Caki2 (cell line): ENCODE measurements around the gene ISM2. TPM values are rescaled to one million over a fixed set of nuclear protein-coding genes. Genes with fewer than 3 reads are reported as not detected.
"Not testable (repeated sequence)": the region's sequence is repeated elsewhere in the genome, so short reads cannot be mapped to it uniquely, and the experiment has no call there.

ENCODE experiments used
- DNase-seq: peaks from one replicate; pipeline ENCODE4 v3.0.0-alpha.2; 2015; ENCODE audit warnings: low read depth
- in situ Hi-C: cut with HindIII; loops from 2 replicates; pipeline ENCODE4 v1.10.0; 2016; ENCODE audit warnings: low sequenced_read_pairs, low pct_unique_long_range_greater_than_20kb, mixed read lengths
- total RNA-seq: library from RNA; depleted of rRNA; stranded (reverse); fragments of >200 nt; shearing (Covaris generic); gene quantifications from 2 replicates; pipeline ENCODE4 v1.2.3, GENCODE V29; 2014; ENCODE audit warnings: low replicate concordance; rRNA removed

Gene ISM2
- total RNA-seq: 0.14 TPM in 1 of 2 replicates, not detected in the other

GRCh38 chr14:77498120-77498979 lies at the start of gene ISM2:
TSS of gene ISM2 (minus strand) at chr14:77498816. CDS start at chr14:77498793, 23 bp downstream.
- in situ Hi-C loops: no loop called here
- DNase-seq: no peak

- in situ Hi-C loops: no loop called here
- no peak for DNase-seq
Measured at GRCh38 chr14:77547512-77548180, 49.0 kb upstream of the ISM2 start.

- in situ Hi-C loops, DNase-seq: not testable (repeated sequence)
Measured at GRCh38 chr14:77545171-77545570, 46.6 kb upstream of the ISM2 start.

GRCh38 chr14:77544571-77544970 lies 46.0 kb upstream of the ISM2 start:
- in situ Hi-C loops: no loop called here
- no peak for DNase-seq

GRCh38 chr14:77543637-77544334 lies 45.2 kb upstream of the ISM2 start:
- DNase-seq: no peak
- in situ Hi-C loops: no loop called here

GRCh38 chr14:77543240-77543551 lies 44.6 kb upstream of the ISM2 start:
- in situ Hi-C loops: no loop called here
- DNase-seq: no peak

- in situ Hi-C loops: no loop called here
- no peak for DNase-seq
Measured at GRCh38 chr14:77542421-77543239, 44.0 kb upstream of the ISM2 start.

GRCh38 chr14:77541905-77542304 lies 43.3 kb upstream of the ISM2 start:
- no peak for DNase-seq
- in situ Hi-C loops: no loop called here

GRCh38 chr14:77536951-77537350 lies 38.3 kb upstream of the ISM2 start:
- DNase-seq, in situ Hi-C loops: not testable (repeated sequence)

- no peak for DNase-seq
- in situ Hi-C loops: no loop called here
Measured at GRCh38 chr14:77531071-77531470, 32.5 kb upstream of the ISM2 start.

GRCh38 chr14:77529963-77530362 lies 31.3 kb upstream of the ISM2 start:
- in situ Hi-C loops: no loop called here
- DNase-seq: no peak

- no peak for DNase-seq
- in situ Hi-C loops: no loop called here
Measured at GRCh38 chr14:77529213-77529612, 30.6 kb upstream of the ISM2 start.

- in situ Hi-C loops, DNase-seq: not testable (repeated sequence)
Measured at GRCh38 chr14:77528701-77529100, 30.1 kb upstream of the ISM2 start.

GRCh38 chr14:77526266-77526665 lies 27.6 kb upstream of the ISM2 start:
- DNase-seq: no peak
- in situ Hi-C loops: no loop called here

GRCh38 chr14:77524536-77524935 lies 25.9 kb upstream of the ISM2 start:
- in situ Hi-C loops: no loop called here
- DNase-seq: no peak

- no peak for DNase-seq
- in situ Hi-C loops: no loop called here
Measured at GRCh38 chr14:77523109-77523508, 24.5 kb upstream of the ISM2 start.

GRCh38 chr14:77520555-77520954 lies 21.9 kb upstream of the ISM2 start:
- in situ Hi-C loops: no loop called here

GRCh38 chr14:77516126-77516525 lies 17.5 kb upstream of the ISM2 start:
- DNase-seq: no peak
- in situ Hi-C loops: no loop called here

More at GRCh38 chr14:77520555-77520954, 21.9 kb upstream of the ISM2 start:
- DNase-seq: no peak
